ENCODE results near the gene KIAA0232. TPM values are rescaled to one million over a fixed set of nuclear protein-coding genes. Genes with fewer than 3 reads are reported as not detected.

The KIAA0232 gene
- total and polyA plus RNA-seq, 9 of the 15 experiments (the other 6 are each of a cell fraction or from before 2014, with no cell fraction given), result 3.5 to 17.4 (median 13.0) TPM

DNA sequence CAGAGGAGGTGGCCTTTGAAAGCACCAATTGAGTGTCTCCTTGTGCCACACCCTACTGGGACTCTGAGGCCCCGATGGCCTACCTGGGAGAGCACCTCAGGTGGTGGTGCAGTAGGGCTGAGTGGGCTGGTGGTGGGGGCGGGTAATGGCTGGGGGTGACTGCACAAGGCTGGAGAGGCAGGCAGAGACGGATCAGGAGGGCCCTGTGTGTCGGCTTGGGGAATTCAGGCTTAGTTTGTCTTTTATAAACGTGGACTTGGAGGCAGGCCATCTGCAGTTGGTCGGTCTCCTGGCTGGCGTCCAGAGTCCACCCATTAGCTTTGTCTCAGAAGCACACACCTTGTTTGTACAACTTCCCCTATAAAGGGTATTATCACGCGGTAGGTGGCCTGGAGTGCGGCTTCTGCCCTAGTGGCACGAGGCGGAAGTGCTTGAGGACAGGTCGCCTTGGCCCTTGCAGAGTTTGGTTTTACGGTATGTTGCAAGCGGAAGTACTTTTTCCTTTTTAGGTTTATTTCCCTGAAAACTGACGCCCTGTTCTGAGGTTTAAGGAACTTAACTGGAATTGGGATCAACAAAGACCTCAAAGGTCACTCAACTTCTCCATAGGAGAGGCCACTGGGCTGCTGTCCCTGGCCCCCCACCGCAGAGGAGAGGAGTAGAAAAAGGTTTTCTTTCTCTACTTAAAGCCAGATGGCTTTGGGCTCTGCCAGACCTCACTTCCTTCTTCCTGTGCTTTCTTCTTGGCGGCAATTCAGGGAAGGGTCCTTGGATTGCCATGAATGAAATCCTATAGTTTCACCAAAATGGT lies 135.1 kb downstream of the KIAA0232 start (continued):
- TF ChIP-seq, protein P1, sequence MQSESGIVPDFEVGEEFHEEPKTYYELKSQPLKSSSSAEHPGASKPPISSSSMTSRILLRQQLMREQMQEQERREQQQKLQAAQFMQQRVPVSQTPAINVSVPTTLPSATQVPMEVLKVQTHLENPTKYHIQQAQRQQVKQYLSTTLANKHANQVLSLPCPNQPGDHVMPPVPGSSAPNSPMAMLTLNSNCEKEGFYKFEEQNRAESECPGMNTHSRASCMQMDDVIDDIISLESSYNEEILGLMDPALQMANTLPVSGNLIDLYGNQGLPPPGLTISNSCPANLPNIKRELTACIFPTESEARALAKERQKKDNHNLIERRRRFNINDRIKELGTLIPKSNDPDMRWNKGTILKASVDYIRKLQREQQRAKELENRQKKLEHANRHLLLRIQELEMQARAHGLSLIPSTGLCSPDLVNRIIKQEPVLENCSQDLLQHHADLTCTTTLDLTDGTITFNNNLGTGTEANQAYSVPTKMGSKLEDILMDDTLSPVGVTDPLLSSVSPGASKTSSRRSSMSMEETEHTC (IDR thresholded peaks at IDR 0.05), result peak; percentile 71
- no peak for TF ChIP-seq CHD4 (IDR thresholded peaks at IDR 0.05; ENCODE audit: insufficient read depth, insufficient replicate concordance, low read depth, low read length, poor library complexity, severe bottlenecking)
- no peak for TF ChIP-seq MTA1 (IDR thresholded peaks at IDR 0.05; ENCODE audit: borderline replicate concordance)
- no peak for TF ChIP-seq MAFK (IDR thresholded peaks at IDR 0.05; ENCODE audit: low read length)
- TF ChIP-seq RAD51 (IDR thresholded peaks at IDR 0.05; ENCODE audit: borderline replicate concordance, low read depth), result no peak
- 0 out of 2 replicates have a peak, but pooled peaks have one; percentile 7 for TF ChIP-seq TEAD2 (tag; IDR thresholded peaks at IDR 0.05)
- TF ChIP-seq RUNX1 (IDR thresholded peaks at IDR 0.05; ENCODE audit: low read depth), result 0 out of 2 replicates have a peak, but pooled peaks have one; percentile 57
- peak; percentile 95 for TF ChIP-seq L3MBTL2 (IDR thresholded peaks at IDR 0.05)
- no peak for TF ChIP-seq KDM1A (IDR thresholded peaks at IDR 0.05)
- TF ChIP-seq GABPA (tag; conservative IDR thresholded peaks at IDR 0.05; ENCODE audit: low read depth), result peak; percentile 40
- peak; percentile 87 for TF ChIP-seq CTBP1 (IDR thresholded peaks at IDR 0.05; ENCODE audit: borderline replicate concordance)
- TF ChIP-seq, protein P2, sequence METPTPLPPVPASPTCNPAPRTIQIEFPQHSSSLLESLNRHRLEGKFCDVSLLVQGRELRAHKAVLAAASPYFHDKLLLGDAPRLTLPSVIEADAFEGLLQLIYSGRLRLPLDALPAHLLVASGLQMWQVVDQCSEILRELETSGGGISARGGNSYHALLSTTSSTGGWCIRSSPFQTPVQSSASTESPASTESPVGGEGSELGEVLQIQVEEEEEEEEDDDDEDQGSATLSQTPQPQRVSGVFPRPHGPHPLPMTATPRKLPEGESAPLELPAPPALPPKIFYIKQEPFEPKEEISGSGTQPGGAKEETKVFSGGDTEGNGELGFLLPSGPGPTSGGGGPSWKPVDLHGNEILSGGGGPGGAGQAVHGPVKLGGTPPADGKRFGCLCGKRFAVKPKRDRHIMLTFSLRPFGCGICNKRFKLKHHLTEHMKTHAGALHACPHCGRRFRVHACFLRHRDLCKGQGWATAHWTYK (CRISPR knock-in tag; IDR thresholded peaks at IDR 0.05), result 0 out of 2 replicates have a peak, but pooled peaks have one; percentile 52
- 0 out of 2 replicates have a peak, but pooled peaks have one; percentile 42 for TF ChIP-seq DPF2 (IDR thresholded peaks at IDR 0.05)
- 0 out of 2 replicates have a peak, but pooled peaks have one; percentile 36 for TF ChIP-seq MBD2 (IDR thresholded peaks at IDR 0.05; ENCODE audit: borderline replicate concordance, low read depth)
- TF ChIP-seq MAZ (CRISPR knock-in tag; conservative IDR thresholded peaks at IDR 0.05 in 1 of 2, IDR thresholded peaks at IDR 0.05 in 1 of 2), result 0 out of 4 replicates have a peak, but pooled peaks of 1 of the 2 experiments have one; percentile 23
- TF ChIP-seq ZFX (CRISPR knock-in tag; IDR thresholded peaks at IDR 0.05), result peak; percentile 49; the same call in 1 of the 2 replicates
- TF ChIP-seq MEIS2 (IDR thresholded peaks at IDR 0.05; ENCODE audit: partially characterized antibody), result no peak
- TF ChIP-seq CBFA2T3 (IDR thresholded peaks at IDR 0.05), result peak; percentile 70
- peak; percentile 52 for TF ChIP-seq POLR2G (IDR thresholded peaks at IDR 0.05; ENCODE audit: low read depth, low read length)
- no peak for TF ChIP-seq HMG20B (CRISPR knock-in tag; IDR thresholded peaks at IDR 0.05)
- TF ChIP-seq, protein P3, sequence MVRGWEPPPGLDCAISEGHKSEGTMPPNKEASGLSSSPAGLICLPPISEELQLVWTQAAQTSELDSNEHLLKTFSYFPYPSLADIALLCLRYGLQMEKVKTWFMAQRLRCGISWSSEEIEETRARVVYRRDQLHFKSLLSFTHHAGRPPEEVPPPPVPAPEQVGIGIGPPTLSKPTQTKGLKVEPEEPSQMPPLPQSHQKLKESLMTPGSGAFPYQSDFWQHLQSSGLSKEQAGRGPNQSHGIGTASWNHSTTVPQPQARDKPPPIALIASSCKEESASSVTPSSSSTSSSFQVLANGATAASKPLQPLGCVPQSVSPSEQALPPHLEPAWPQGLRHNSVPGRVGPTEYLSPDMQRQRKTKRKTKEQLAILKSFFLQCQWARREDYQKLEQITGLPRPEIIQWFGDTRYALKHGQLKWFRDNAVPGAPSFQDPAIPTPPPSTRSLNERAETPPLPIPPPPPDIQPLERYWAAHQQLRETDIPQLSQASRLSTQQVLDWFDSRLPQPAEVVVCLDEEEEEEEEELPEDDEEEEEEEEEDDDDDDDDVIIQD (CRISPR knock-in tag; IDR thresholded peaks at IDR 0.05), result 0 out of 2 replicates have a peak, but pooled peaks have one; percentile 30
- TF ChIP-seq HDAC1 (IDR thresholded peaks at IDR 0.05), result 0 out of 4 replicates have a peak, but pooled peaks of 1 of the 2 experiments have one; percentile 24
- TF ChIP-seq ETV5 (CRISPR knock-in tag; IDR thresholded peaks at IDR 0.05; ENCODE audit: low read depth), result peak; percentile 79
- TF ChIP-seq GTF2E2 (tag; IDR thresholded peaks at IDR 0.05), result 0 out of 2 replicates have a peak, but pooled peaks have one; percentile 9
- peak; percentile 30; the same call in 1 of the 2 replicates for TF ChIP-seq SP1 (CRISPR knock-in tag; IDR thresholded peaks at IDR 0.05)

Measured in K562 (cell line).